Inflammatory macrophage treated with lipopolysaccharide for 1 hour (primary cell): ENCODE measurements around the gene RUNDC3A.
A peak's percentile ranks its signal among the peaks of the same experiment; 100 is the strongest.

ENCODE experiments used
- DNase-seq, 2 donors: peaks; one replicate each; pipeline ENCODE4 v3.0.0-alpha.2; 2020 to 2022

Gene RUNDC3A

DNA sequence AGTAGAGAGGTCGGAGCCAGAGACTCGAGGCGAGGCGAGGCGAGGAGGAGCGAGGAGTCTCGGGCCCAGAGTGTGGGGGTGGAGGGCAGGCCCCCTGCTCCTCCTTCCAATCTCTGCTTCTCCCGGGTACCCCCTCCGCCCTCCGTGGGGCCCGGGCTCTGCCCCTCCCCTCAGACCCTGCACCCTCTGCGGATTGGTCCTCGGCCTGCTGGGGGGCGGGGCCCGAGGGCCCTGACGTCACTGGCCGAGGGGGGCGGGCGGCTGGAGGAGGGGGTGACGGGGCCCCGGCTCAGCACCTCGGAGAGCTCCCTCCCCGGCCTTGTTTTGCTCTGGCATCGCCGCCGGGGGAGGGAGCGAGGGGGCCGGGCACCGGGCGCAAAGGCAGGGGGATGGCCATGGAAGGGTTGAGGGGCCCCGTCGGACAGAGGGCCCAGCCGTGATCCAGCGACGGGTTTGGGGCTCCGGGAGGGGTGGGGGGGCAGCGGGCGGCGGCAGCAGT is at the start of gene RUNDC3A:
Gene RUNDC3A, plus strand, starts transcription at position 282 of the 499 bp plus-strand sequence. CDS start 232 bp downstream, outside the sequence.
- peak in 1 of 2 donors; percentile 79 for DNase-seq

DNA sequence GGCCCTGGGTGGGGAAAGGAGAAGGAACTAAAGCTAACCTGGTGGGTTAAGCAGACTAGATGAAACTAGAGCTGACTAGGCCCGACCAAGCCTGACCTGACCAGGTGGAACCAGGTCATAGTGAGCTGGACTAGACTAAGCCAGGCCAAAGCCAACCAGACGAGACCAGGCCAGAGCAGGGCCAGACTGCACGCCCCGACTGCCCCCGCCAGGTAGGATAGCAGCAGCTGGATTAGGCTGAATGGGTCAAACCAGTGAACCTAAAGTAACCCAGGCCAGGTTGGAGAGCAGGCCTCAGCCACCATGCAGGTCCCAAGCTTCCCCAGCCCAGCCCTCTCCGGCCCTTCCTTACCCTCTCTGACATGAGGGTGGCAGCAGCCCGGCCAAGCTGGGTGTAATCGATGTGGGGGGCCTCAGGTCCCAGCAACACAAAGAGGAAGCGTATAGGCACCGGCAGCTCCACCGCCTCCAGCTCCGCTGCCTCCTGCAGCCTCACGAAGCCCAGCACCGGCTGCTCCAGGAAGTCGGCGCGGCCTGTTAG is 49.5 kb upstream of the RUNDC3A start:
- no peak for DNase-seq

DNA sequence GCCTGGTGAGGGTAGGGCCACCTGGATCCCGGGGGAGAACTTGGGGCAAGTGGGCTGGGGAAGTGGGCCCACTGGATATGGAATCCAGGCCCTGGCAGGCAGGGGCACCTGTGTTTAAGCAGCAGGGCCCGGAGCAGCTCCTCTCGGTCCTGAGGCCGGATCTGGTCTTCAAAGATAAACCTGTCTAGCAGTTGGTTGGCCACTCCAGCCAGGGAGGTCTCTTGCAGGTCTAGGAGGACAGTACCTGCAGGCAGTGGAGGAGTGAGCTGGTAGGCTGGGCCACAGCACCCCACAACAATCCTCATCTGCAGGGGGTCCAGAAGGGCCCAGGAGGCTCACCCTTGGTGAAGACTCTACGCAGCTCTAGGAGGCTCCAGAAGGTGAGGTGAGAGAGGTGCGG is 48.1 kb upstream of the RUNDC3A start:
- DNase-seq: no peak

DNA sequence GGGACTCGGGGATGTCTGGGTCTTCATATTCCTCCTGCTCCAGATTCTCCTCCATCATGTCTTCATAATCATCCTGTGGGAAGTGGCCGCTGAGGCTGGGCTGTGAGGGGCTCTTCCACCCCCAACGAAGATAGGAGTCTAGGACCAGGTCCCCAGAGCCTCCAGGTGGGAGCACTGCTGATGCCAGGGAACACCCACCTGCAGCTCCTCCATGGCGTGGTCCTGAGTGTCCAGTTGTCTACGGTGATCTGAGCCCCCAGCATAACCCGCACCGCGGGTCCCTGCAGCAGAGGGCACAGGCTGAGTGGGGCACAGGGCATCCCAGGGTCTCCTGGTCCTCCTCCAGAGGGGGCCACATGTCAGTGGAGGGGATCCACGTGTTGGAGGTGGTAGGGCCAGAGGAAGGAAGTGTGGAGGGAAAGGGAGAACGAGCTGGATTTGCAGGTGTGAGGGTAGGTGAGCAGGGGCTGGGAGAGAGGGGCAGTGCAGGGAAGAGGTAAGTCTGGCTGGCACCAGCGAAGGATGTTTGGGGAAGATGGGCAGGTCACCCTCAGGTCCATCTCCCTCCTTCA is 45.7 kb upstream of the RUNDC3A start:
- DNase-seq: no peak

DNA sequence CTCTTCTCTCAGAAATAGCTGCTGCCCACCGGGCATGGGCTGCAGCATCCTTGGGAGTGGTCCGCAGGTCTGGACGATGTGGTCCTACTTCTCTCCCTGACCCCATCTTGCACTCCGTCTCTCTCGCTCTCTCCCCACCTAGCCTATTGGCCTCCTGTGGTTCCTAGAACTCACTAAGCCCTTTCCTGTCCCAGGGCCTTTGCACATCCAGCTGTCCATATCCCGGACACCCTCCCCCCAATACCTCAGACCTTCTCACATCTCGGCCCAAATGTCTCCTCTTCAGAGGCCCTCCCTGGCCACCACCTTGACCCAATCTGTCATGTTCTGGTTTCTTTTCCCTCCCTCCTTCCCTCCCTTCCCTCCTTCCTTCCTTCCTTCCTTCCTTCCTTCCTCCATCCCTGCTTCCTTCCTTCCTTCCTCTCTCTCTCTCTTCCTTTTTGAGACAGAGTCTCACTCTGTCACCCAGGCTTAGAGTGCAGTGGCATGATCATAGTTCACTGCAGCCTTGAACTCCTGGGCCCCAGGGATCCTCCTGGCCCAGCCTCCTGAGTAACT is 45.0 kb upstream of the RUNDC3A start:
- DNase-seq: no peak

DNA sequence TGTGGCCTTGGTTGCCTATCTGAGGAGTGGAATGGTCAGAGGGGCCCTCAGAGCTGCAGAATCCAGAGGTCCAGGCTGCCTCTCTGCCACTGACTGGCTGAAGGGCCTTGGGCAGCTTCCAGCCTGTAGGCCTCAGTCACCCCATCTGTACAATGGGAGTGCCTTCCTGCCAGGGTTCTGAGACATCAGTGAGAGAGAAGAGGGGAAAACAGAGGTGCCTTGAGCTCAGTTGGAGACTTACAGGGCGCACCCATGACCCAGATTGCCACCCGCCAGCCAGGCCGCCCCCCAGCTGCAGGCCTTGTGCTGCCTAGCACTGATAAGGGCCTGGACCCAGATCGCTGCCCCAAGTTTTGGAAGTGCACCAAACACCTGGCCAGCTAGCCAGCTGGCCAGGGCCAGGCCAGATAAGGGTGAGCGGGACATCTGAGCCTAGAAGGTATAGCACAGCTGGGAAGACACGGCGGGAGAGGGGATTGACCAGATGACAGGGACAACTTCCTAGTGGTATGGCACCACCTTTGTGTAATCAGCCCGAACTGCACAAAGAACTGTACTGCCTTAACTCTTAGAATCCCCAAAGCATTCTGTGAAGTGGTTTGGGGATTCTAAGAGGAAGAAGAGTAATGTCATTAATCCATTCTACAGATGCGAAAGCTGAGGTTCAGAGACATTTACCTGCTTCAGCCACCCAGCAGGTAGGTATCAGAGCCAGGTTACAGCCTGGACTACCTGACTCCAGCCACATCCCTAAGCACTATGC is 41.8 kb upstream of the RUNDC3A start:
- DNase-seq: no peak

DNA sequence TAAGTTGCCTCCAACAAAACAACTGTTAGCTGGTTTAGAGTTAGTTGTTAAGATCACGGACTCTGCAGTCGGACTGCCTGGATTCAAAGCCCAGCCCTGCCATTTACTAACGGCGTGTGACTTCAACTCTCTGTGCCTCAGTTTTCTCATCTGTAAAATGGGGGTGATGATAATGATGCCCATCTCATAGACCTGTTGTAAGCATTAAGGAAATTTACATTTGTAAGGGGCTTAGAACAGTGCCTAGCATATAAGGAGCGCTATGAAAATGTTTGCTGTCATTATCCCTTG is 41.3 kb upstream of the RUNDC3A start:
- DNase-seq: no peak

DNA sequence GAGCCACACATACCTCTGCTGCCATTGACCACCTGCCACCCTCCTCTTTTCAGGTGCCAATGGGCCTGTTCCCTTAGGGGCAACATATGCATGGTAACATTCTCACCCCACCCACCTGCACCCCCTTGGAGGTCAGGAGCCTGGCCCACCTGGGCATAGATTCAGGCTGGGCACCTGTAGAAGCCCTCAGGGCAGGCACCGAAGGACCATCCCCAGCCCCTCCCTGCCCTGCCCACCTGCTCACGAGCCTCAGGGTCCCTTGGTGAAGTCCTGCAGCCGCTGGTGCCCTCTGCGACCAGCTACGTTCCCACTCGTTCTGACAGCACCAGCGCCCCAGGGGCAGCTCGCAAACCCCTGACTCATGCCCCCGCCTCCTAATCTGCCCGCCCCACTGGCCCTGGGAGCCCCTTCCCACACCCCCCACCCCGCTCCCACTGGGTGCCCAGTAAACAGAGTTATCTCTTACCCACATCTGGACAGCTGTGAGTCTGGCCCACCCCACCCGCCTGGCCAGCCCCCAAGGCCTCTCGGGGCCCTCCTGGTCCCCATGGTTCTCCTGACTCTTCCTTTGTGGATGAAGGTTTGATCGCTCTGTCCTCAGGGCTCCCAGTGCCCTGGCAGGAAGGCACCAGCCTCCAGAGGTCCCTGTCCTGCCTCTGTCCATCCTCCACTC is 40.4 kb upstream of the RUNDC3A start, which contains the start of gene SLC4A1:
Gene SLC4A1, minus strand, starts transcription at position 318 of the 673 bp plus-strand sequence. CDS start 5,269 bp downstream, outside the sequence.
- no peak for DNase-seq

DNA sequence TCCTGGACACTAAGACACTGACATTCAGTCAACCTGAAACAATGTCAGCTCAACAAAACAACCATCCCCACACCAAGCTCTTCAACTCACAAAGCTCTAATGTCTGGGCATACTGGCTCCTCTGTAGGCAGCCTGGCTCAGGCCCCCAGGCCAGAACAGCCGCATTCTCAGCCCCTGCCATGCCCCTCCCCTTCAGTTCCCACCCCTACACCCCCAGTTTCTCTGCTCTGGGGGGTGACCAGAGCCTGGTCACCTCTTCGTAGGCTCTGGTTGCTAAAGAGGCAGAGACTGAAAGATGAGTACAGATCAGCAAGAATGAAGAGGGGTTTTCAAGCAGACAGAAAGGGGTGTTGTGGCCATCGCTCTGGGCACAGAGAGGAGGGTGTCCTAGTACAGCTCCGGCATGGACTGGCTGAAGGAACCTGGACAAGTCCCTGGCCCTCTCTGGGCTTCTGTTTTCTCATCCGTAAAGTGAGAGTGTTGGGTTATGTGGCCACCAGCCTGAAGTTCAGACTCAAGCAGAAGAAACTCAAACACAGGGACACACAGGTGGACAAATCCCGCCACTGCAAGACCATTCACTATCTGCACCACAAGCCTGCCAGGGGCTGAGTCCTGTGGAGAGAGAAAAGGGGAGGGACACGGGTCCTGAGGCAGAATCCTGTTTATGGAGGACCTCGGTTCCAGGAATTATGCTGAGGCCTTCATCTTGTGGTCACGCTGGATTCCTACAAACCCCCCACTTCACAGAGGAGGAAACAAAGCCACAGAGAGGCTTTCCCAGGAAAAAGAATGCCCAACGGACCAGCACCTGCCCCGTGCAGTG is 39.5 kb upstream of the RUNDC3A start:
- DNase-seq: no peak

DNA sequence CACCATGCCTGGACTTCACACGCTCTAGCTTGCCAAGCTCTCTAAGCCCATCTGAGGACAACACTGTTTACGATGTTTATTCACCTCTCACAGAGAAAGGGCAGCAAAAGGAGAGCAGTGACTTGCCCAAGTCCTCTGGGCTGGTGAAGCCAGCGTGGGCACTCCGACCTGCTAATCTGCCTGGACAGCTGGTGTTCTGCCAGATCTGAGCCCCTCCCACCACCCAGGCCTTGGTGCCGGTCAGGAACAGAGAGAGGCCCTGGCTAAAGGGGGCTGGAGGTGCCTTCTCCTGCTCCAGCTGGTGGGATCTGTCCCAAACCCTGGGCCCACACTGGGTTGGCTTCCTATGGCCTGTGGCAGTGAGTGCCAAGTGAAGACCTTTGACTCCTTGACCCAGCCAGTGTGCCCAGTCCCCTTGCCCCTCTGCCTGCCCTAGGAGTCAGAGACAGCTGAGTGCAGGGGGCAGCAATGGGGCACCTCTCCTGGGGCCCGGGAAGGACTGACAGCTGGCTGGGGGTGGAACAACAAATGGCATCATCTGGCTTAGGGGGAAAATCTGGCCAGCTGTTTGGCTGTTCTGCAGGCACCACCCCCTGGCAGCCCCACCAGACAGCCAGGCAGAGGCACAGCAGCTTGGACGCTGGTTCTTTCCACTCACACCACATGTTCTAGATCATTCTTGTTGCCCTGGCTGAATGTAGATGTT is 38.7 kb upstream of the RUNDC3A start:
- DNase-seq: no peak

DNA sequence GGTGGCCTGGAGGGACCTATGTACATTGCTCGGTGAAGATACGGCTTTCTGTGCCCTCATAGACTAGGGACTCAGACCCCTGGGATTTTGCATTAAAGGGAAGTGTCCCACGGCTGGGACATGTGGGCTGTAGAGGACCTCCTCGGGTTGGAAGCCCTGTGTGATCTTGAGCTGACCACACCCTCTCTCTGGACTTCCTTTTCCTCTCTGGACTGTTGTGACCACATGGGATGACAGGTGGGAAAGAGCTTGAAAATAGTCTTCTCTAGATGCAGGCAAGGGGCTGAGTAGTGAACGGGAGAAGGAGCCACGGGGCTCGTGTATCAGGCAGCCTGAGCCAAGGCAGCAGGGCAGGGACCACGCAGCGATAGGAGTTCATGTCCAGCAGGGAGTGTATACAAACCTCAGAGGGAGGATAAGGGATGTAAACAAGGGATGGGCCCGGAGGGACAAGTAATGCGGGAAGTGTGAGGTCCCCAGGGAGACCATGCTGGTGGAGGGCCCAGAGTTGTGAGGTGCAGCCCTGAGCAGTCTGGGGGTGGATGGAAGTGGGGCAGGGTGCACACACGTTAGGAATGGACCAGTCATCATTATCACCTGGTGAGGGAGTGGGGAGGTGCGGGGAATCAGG is 36.0 kb upstream of the RUNDC3A start:
- DNase-seq: peak in 1 of 2 donors; percentile 5

DNA sequence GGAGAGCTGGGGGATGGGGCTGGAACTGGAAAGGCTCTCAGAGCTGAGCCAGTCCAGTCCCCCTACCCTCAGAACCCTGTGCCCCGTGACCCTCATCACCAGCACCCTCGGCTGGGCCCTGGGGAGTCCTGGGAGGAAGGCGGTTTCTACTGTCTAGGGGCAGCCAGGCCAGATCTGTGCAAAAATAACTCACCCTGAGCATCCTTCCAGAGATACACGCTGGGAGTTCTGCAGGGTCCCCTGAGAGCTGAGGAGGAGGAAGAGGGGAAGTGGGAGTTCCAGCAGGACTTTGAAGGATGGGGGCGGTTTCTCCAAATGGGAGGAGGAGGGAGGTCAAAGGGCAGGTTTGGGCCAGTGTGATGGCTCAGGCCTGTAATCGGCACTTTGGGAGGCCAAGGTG is 35.4 kb upstream of the RUNDC3A start:
- no peak for DNase-seq

DNA sequence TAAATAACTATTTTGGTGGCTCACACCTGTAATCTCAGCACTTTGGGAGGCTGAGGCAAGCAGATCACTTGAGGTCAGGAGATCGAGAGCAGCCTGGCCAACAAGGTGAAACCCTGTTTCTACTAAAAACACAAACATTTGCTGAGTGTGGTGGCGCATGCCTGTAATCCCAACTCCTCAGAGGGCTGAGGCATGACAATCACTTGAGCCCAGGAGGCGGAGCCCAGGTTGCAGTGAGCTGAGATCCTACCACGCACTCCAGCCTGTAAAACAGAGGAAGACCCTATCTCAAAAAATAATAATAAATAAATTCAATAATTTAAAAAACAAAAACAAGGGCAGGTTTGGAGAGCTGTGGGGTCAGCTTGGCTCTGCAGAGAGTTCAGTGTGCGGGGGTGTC is 34.8 kb upstream of the RUNDC3A start:
- no peak for DNase-seq

DNA sequence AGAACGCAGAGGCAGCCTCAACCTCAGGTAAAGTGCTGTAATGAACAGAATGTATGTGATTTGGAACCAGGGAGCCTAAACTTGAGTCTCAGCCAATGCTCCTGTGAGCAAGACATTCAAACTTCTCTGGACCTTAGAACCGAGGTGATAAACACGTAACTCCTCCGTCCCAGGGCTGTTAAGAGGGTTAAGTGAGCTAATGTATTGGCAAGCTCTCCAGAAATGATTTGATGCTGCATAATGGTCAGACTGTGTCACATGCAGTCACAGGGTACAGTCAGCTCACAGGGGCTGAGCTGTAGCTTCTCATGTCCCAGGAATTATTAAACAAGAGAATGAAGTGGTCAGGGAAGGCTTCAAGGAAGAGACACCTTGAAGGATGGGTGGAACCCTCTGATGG is 30.4 kb upstream of the RUNDC3A start:
- no peak for DNase-seq

DNA sequence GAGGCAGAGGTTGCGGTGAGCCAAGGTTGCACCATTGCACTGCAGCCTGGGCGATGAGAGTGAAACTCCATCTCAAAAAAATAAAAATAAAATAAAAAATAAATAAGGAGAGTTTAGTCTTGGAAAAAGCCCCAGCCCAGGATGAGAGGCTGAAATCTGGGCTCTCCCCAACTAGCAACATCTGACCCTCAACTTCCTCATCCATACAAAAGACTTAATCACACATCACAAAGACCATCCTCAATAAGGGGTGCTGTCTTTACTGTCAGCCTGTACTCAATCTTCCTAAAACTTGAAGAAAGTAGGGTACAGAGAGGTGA is 29.1 kb upstream of the RUNDC3A start:
- DNase-seq: no peak

DNA sequence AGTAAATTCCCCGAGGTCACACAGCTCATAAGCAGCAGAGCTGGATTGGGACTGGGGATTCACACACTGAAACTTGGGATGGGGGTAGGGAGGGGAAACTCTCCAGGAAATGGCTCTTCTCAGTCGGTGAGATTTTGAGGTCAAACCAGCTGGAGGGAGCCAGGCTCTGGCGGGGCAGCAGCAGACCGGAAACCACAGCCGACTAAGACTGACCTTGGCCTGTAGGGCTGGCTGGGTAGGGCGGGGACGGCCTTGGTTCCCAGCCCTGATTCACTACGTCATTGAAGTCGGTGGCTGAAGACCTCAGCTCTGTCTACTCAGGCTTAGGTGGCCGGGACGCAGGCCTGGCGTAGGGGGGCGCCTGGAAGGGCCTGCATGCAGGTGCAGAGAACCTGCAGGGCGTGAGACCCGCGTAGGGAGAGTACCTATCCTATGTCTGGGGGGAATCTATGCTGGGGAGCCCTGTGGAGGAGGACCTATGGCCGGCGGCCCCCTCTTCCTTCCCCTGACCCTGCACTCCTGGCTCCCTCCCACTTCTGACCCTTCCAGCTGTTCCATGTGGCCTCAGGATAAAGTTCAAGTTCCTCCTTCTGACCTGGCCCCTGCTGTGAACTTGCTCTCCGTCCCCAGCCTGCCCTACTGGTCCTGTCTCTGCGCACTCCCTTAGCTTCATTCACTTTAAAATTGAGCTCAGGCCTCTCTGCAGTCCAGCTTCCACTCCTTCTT is 28.6 kb upstream of the RUNDC3A start:
- peak; percentile 89 for DNase-seq

DNA sequence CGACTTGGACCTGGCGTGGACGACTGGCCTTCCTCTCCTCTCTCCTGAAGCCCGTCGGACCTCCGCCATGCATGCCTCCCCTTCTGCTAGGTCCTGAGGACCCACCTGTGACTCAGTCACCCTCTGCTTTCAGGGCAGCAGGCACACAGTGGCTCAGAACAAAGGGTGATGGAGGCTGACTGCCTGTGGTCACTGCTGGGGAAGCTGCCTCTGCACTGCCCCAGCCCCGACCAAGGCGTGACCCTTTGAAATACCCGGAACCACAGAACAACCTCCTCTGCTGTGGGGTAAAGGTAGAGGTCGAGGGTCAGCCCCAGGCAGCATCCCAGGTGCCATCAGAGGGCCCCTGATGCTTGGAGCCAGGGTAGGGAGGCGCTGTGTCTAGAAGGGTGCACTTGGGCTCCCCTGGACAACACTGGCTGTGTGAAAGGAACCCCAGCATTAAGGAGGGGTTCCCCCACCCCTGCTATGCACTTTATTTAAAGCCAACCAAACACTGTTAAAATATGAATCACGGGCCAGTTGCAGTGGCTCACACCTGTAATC is 27.9 kb upstream of the RUNDC3A start:
- DNase-seq: peak in 1 of 2 donors; percentile 9

DNA sequence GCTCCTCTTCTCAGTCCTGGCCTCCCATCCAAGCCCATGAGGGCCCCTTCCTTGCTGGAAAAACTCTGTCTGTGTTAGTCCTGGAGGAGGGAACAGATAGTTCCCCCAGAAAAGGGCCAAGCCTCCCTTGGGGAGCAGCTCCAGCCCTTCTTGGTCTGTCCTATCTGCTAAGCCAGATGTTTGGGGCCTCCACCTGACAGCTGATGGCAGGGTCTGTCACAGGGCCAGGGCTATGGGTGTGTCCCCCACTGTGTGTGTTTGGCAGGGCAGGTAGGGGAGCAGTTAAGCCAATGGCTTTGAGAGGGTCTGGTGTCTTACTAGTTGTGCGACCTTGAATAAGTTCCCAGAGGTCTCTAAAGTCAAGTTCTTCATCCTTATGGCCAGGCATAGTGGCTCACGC is 26.8 kb upstream of the RUNDC3A start:
- no peak for DNase-seq

DNA sequence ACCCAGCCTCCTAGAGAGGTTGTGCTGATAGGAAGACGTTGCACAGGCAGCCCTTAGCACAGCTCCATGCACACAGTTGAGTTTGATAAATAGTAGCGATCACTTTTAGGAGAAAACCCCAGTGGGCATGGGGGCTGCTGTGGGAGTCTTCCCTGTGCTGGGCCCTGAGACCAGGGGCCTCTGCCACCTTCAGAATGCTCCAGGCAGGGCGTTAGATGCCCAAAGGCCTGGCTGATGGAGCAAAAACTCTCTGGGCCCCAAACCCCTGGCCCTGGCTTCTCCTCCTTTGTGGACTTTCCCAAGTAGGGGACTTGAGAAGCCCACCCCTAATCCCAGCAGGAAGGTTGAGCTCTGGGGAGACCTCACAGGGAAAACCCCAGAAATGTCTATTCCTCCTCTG is 26.1 kb upstream of the RUNDC3A start:
- no peak for DNase-seq

DNA sequence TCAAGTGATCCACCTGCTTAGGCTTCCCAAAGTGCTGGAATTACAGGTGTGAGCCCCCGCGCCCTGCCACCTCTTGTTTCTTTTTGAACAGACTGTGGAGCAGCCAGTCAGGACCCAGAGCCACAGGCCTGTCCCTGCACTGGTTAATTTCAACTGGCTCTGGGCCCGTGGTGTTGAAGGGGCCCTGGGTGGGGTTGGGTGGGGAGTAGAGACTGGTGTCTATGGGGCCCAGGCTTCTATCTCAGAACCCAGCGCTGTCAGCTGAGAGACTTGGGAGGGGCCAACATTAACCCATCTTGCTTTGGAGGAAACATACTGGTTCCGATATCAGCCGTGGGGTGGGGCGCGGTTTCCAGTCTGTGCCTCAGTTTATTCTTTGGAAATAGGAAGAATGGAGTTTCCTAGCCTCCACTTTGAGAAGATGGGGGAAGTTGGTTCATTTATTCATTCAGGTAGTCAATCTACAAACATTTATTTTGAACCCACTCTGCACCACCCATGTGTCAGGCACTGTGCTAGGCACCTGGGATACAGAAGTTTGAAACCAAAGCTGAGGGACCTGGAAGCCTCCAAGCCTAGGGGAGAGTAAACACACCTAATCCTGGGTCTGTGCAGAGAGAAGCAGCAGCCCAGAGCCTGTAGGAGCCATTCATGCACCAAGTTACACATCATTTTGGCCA is 24.9 kb upstream of the RUNDC3A start:
- no peak for DNase-seq
